Measurements from ENCODE around the gene INPP4B. TPM values are rescaled to one million over a fixed set of nuclear protein-coding genes. Genes with fewer than 3 reads are reported as not detected.
"Not testable (repeated sequence)": the region's sequence is repeated elsewhere in the genome, so short reads cannot be mapped to it uniquely, and the experiment has no call there.

The INPP4B gene
- total and polyA plus RNA-seq, 3 donors from 2014 or later = 23.2 to 64.5 (median 55.2) TPM

- no peak for TF ChIP-seq CTCF (IDR thresholded peaks at IDR 0.05)
- TF ChIP-seq POLR2A (IDR thresholded peaks at IDR 0.05) = no peak
- WGBS, 2 donors = 35 to 54% methylated on average over 1 of the region's 1 CpG
- H3K36me3 ChIP-seq (ENCODE audit: low read depth, missing control alignments) = no peaks in the 10 kb centered on the region
- no peak for DNase-seq
- H3K9me3 ChIP-seq = no peaks in the 10 kb centered on the region
- H3K27ac ChIP-seq = no peak overlapping the region
- intact Hi-C loops (cut with DNase I; ENCODE audit: low total_unique reads) = no loop called here
- no peaks in the 10 kb centered on the region for H3K4me1 ChIP-seq
- H3K27me3 ChIP-seq = no peaks in the 10 kb centered on the region
- no peak overlapping the region for H3K4me3 ChIP-seq
Measured at GRCh38 chr4:142815834-142816233, 30.3 kb downstream of the INPP4B start.

- H3K4me1 ChIP-seq = no peaks in the 10 kb centered on the region
- DNase-seq = no peak
- 62 to 92% methylated on average over 2 of the region's 2 CpGs for WGBS, 2 donors
- no peak for TF ChIP-seq CTCF (IDR thresholded peaks at IDR 0.05)
- no peak for TF ChIP-seq POLR2A (IDR thresholded peaks at IDR 0.05)
- no peaks in the 10 kb centered on the region for H3K9me3 ChIP-seq
- H3K36me3 ChIP-seq (ENCODE audit: low read depth, missing control alignments) = no peaks in the 10 kb centered on the region
- H3K27ac ChIP-seq = no peak overlapping the region
- intact Hi-C loops (cut with DNase I; ENCODE audit: low total_unique reads) = no loop called here
- no peak overlapping the region for H3K4me3 ChIP-seq
- H3K27me3 ChIP-seq = no peaks in the 10 kb centered on the region
Measured at GRCh38 chr4:142813388-142813787, 32.7 kb downstream of the INPP4B start.

GRCh38 chr4:142812091-142812490 lies 34.0 kb downstream of the INPP4B start:
- Histone ChIP-seq H3K4me1 (no peaks in the 10 kb centered on the region), H3K27ac (no peak overlapping the region), H3K27me3 (no peaks in the 10 kb centered on the region), H3K4me3 (no peak overlapping the region), H3K36me3 (ENCODE audit: low read depth, missing control alignments) (no peaks in the 10 kb centered on the region), H3K9me3 (no peaks in the 10 kb centered on the region)
- TF ChIP-seq CTCF (IDR thresholded peaks at IDR 0.05) (no peak), POLR2A (IDR thresholded peaks at IDR 0.05) (no peak)
- intact Hi-C loops (cut with DNase I; ENCODE audit: low total_unique reads) = no loop called here
- DNase-seq = no peak

- Histone ChIP-seq H3K36me3 (ENCODE audit: low read depth, missing control alignments) (no peaks in the 10 kb centered on the region), H3K4me1 (no peaks in the 10 kb centered on the region), H3K9me3 (no peaks in the 10 kb centered on the region), H3K27me3 (no peaks in the 10 kb centered on the region), H3K27ac (no peak overlapping the region), H3K4me3 (no peak overlapping the region)
- intact Hi-C loops (cut with DNase I; ENCODE audit: low total_unique reads) = no loop called here
- no peak for DNase-seq
- 90 to 93% methylated on average over 1 of the region's 1 CpG for WGBS, 2 donors
- no peak for TF ChIP-seq POLR2A (IDR thresholded peaks at IDR 0.05)
- no peak for TF ChIP-seq CTCF (IDR thresholded peaks at IDR 0.05)
Measured at GRCh38 chr4:142811034-142811433, 35.1 kb downstream of the INPP4B start.

GRCh38 chr4:142809559-142809958 lies 36.5 kb downstream of the INPP4B start:
- Histone ChIP-seq H3K27ac (no peak overlapping the region), H3K4me3 (no peak overlapping the region), H3K36me3 (ENCODE audit: low read depth, missing control alignments) (no peaks in the 10 kb centered on the region), H3K9me3 (no peaks in the 10 kb centered on the region), H3K4me1 (no peaks in the 10 kb centered on the region), H3K27me3 (no peaks in the 10 kb centered on the region)
- intact Hi-C loops (cut with DNase I; ENCODE audit: low total_unique reads) = no loop called here
- TF ChIP-seq CTCF (IDR thresholded peaks at IDR 0.05) (no peak), POLR2A (IDR thresholded peaks at IDR 0.05) (no peak)
- no peak for DNase-seq
- WGBS, 2 donors = 38 to 42% methylated on average over 2 of the region's 2 CpGs

- H3K9me3 ChIP-seq; H3K27me3 ChIP-seq; H3K36me3 ChIP-seq (ENCODE audit: low read depth, missing control alignments); H3K27ac ChIP-seq; DNase-seq; H3K4me3 ChIP-seq; H3K4me1 ChIP-seq; intact Hi-C loops (cut with DNase I; ENCODE audit: low total_unique reads): not testable (repeated sequence)
- 81 to 90% methylated on average over 5 of the region's 5 CpGs for WGBS, 2 donors
Measured at GRCh38 chr4:142803879-142804278, 42.2 kb downstream of the INPP4B start.

Data from testis (tissue), 3 donors.